BLaER1 treated with 17β-estradiol and CSF1 and Interleukin-3, amounts not matched to agents 10 nM and 100 nM (cell line): ENCODE results near the gene GRIN2A.

ENCODE experiments used
- H3K27ac ChIP-seq, 11 experiments: shearing (Covaris generic); formaldehyde crosslinking; 2 replicates each; pipeline ENCODE4 v1.8.1; 2022
- H3K27me3 ChIP-seq, 11 experiments: shearing (Covaris generic); formaldehyde crosslinking; 2 replicates each; pipeline ENCODE4 v1.8.1; 2022
- H3K36me3 ChIP-seq, 11 experiments: shearing (Covaris generic); formaldehyde crosslinking; 2 replicates each; pipeline ENCODE4 v1.8.1; 2022
- H3K4me1 ChIP-seq, 10 experiments: shearing (Covaris generic); formaldehyde crosslinking; 2 replicates each; pipeline ENCODE4 v1.8.1; 2022
- H3K4me2 ChIP-seq, 11 experiments: shearing (Covaris generic); formaldehyde crosslinking; 2 replicates each; pipeline ENCODE4 v1.8.1; 2022
- H3K4me3 ChIP-seq, 10 experiments: shearing (Covaris generic); formaldehyde crosslinking; 2 replicates each; pipeline ENCODE4 v1.8.1; 2022
- H3K9ac ChIP-seq, 11 experiments: shearing (Covaris generic); formaldehyde crosslinking; 2 replicates each; pipeline ENCODE4 v1.8.1; 2022
- H3K9me3 ChIP-seq, 11 experiments: shearing (Covaris generic); formaldehyde crosslinking; replicated peaks in 1 of 11; 2 replicates each; pipeline ENCODE4 v1.8.1; 2022
- H4K20me1 ChIP-seq, 11 experiments: shearing (Covaris generic); formaldehyde crosslinking; 2 replicates each; pipeline ENCODE4 v1.8.1; 2022
- Cebpa-rat ChIP-seq, 11 experiments: shearing (Covaris generic); IDR thresholded peaks; 2 replicates each; pipeline ENCODE4 v1.8.1; 2022

The GRIN2A gene

DNA sequence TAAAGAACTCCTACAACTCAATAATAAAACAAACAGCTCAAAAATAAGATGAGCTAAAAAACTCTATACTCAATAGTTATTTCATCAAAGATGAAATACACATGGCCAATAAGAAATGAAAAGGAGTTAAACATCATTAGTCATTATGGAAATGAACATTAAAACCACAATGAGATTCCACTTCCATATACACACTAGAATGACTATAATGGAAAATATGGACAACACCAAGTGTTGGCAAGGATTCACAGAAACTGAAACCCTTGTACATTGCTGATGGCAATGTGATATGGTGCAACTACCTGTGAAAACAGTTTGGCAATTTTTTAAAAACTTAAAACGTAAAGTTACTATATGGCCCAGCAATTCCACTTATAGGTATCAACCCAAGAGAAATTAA lies 91.4 kb downstream of the GRIN2A start:
- Histone ChIP-seq H3K9ac (no peak overlapping the region), H3K36me3 (no peaks in the 10 kb centered on the region), H3K4me2 (no peak overlapping the region), H4K20me1 (no peaks in the 10 kb centered on the region), H3K9me3 (peaks cover 0 to 7% (median 0%) of the 10 kb centered on the region in 11 experiments; a peak in 3 of 22 replicates), H3K27me3 (no peaks in the 10 kb centered on the region), H3K4me1 (peaks cover 0 to 6% (median 0%) of the 10 kb centered on the region in 10 experiments; a peak in 5 of 20 replicates), H3K27ac (no peak overlapping the region), H3K4me3 (no peak overlapping the region)
- TF ChIP-seq Cebpa-rat (IDR thresholded peaks at IDR 0.05), result no peak

DNA sequence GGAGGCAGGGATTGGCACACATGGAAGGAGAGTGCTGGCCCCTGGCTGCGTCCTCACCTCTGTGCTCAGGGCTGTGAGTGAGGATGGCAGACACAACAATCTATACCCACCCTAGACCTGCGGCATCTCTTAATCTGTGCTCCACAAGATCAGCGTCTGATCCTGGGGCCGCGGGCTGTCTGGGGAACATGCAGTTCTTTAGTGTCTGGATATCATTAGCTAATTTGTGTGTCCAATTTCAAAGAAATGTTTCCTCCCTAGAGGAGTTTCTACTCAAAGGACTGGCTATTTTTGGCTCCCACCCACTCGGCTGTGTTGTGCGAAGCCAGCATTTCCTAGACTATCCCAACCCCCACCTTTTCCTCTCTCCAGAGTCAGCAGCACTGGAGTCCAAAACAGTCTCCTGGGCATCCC lies 93.8 kb downstream of the GRIN2A start:
- Histone ChIP-seq H3K4me3 (no peak overlapping the region), H3K27me3 (no peaks in the 10 kb centered on the region), H3K27ac (no peak overlapping the region), H3K4me1 (peaks cover 0 to 6% (median 0%) of the 10 kb centered on the region in 10 experiments; a peak in 5 of 20 replicates), H4K20me1 (no peaks in the 10 kb centered on the region), H3K36me3 (no peaks in the 10 kb centered on the region), H3K9me3 (peaks cover 0 to 7% (median 0%) of the 10 kb centered on the region in 11 experiments; a peak in 3 of 22 replicates), H3K9ac (no peak overlapping the region), H3K4me2 (peak overlapping the region in 5 of 11 experiments; percentile 9 to 41 (median 17); a peak in 4 of 22 replicates)
- no peak for TF ChIP-seq Cebpa-rat (IDR thresholded peaks at IDR 0.05)

DNA sequence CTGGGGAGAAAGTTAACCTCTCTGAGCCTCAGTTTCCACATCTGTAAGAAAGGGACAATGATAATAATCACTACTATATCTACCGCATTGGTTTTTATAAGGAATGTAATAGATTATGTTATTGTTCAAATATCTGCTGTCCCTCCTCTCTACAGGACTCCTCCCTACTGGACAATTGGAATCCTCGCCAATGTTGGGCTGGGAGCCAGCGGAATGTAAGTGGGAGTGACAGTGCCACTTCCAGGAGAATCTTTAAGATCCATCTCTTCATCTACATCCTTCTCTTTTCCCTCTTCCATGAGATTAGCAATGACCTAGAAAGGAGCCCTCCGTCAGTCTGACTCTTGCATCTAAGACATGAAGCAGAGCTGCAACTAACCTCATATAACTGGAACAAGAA lies 95.1 kb downstream of the GRIN2A start:
- no peaks in the 10 kb centered on the region for H3K27me3 ChIP-seq
- H3K9me3 ChIP-seq, result peaks cover 0 to 7% (median 0%) of the 10 kb centered on the region in 11 experiments; a peak in 3 of 22 replicates
- peaks cover 0 to 6% (median 0%) of the 10 kb centered on the region in 10 experiments; a peak in 5 of 20 replicates for H3K4me1 ChIP-seq

DNA sequence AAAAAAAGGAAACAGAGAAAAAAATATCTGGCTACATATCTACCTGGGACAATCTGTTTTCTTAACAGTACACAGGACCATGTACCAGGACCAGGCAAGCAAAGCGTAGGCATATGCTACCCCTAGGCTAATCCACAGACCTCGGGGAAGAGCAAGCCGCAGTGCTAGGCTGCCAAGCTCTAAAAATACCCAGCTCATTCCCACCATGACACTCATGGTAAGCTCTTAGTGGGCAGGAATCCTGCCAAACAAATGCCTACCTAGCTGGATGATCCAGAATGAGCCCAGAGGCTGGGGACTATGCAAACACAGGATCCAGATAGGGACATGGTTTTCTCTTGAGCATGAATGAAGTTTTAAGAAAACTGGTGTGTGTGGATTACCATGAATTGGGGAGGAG lies 95.6 kb downstream of the GRIN2A start:
- H3K9ac ChIP-seq, result no peak overlapping the region
- no peaks in the 10 kb centered on the region for H3K27me3 ChIP-seq
- H3K4me1 ChIP-seq, result peaks cover 0 to 6% (median 0%) of the 10 kb centered on the region in 10 experiments; a peak in 5 of 20 replicates
- H3K9me3 ChIP-seq, result peaks cover 0 to 7% (median 0%) of the 10 kb centered on the region in 11 experiments; a peak in 3 of 22 replicates
- TF ChIP-seq Cebpa-rat (IDR thresholded peaks at IDR 0.05), result no peak
- no peak overlapping the region for H3K4me2 ChIP-seq
- H4K20me1 ChIP-seq, result no peaks in the 10 kb centered on the region
- H3K27ac ChIP-seq, result no peak overlapping the region
- no peaks in the 10 kb centered on the region for H3K36me3 ChIP-seq
- no peak overlapping the region for H3K4me3 ChIP-seq

More for the DNA sequence above, 95.1 kb downstream of the GRIN2A start:
- Histone ChIP-seq H3K27ac (no peak overlapping the region), H4K20me1 (no peaks in the 10 kb centered on the region), H3K9ac (no peak overlapping the region), H3K4me2 (no peak overlapping the region), H3K36me3 (no peaks in the 10 kb centered on the region), H3K4me3 (no peak overlapping the region)
- TF ChIP-seq Cebpa-rat (IDR thresholded peaks at IDR 0.05), result no peak

DNA sequence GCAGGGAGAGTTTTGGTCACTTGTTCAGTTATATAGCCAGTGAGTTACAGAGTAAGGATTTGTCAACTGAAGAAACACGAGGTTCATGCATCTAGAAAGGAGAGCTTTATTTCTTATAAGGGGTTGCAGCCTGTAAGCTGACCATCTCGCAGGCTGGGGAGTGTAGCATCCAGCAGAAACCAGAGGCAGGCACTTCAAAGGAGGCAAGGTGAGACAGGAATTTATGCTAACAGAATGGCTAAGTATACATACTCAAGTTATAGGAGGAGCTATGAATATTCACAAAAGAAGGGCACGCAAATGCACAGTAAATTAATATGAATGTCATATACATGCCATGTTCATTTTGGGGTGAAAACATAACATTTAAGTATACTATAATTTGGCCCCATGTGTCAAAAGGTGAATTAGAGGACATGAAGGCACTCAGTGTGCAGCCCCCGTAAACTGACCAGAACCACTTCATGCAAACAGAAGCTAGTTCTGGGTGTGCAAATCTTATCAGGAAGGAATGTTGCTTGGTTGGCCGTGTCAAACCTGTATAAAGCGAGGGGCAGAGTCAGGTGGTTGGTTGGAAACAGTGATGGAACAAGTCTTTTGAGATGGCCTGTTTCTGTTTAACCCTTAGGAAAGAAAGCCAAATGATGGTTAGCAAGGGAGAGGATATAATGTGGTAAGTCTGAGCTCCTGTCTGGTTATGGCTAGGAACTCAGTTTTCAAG lies 97.0 kb downstream of the GRIN2A start:
- H3K4me1 ChIP-seq, result peaks cover 0 to 11% (median 2%) of the 10 kb centered on the region in 10 experiments; a peak in 8 of 20 replicates
- H4K20me1 ChIP-seq, result no peaks in the 10 kb centered on the region
- no peaks in the 10 kb centered on the region for H3K36me3 ChIP-seq
- TF ChIP-seq Cebpa-rat (IDR thresholded peaks at IDR 0.05), result no peak
- no peak overlapping the region for H3K27ac ChIP-seq
- H3K27me3 ChIP-seq, result no peaks in the 10 kb centered on the region
- no peak overlapping the region for H3K4me2 ChIP-seq
- no peak overlapping the region for H3K4me3 ChIP-seq
- no peak overlapping the region for H3K9ac ChIP-seq
- H3K9me3 ChIP-seq, result peaks cover 0 to 6% (median 0%) of the 10 kb centered on the region in 11 experiments; a peak in 3 of 22 replicates

DNA sequence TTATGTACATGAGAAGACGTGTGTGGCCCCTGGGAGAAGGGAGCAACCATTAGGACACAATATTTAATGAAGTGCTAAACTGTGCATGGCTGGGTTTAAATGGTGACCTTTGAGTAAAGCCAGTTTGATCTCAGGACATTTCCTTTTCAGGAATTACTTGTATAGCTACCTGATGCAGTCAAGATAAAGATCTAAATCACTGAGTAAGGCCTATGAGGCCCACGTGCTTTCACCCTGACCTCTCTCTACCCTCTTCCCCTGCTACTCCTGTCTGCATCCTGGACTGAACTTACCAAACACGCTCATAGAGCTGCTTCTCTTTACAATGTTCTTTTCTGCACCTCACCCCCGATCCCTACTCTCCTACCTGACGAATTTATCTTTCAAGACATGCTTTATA lies 98.9 kb downstream of the GRIN2A start:
- no peak overlapping the region for H3K4me2 ChIP-seq
- H3K27me3 ChIP-seq, result no peaks in the 10 kb centered on the region
- H4K20me1 ChIP-seq, result no peaks in the 10 kb centered on the region
- no peaks in the 10 kb centered on the region for H3K36me3 ChIP-seq
- no peak overlapping the region for H3K4me3 ChIP-seq
- TF ChIP-seq Cebpa-rat (IDR thresholded peaks at IDR 0.05), result no peak
- H3K9me3 ChIP-seq, result no peaks in the 10 kb centered on the region
- no peak overlapping the region for H3K9ac ChIP-seq
- no peak overlapping the region for H3K27ac ChIP-seq
- peaks cover 0 to 10% (median 1%) of the 10 kb centered on the region in 10 experiments; a peak in 8 of 20 replicates for H3K4me1 ChIP-seq

DNA sequence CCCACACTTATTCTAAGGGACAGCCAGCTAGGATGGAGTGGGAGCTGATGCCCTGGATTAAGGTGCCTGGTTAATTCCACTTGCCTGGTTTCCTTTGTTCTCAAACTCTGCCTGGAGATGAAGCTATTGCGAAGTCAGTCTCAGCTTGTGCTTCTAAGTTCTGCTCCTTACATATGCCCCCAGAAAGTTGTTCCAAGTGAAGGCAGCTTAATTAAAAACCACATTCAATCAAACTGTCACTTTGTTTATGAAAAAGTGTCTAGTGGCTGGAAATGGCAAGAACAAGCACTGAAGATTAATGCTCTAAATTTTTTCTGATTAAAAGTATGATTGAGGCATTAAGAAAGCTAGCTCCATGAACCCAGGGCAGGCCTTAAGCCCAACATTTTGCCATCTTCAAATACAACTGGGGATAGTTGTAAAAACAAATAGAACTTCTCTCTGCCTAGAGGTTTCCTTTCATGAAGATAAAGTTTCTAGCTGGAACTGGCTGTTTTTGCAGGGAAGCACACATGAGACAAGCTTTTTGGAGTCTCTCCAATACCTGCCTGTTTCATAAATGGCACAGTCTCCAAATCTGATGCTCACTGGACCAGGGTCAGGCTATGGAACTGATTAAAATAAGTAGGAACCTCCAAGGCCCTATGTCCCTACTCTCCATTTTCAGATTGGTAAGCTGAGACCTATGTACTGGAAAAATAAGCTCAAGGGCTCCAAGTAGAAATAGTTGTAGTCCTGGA lies 100.9 kb downstream of the GRIN2A start:
- no peaks in the 10 kb centered on the region for H3K9me3 ChIP-seq
- H3K4me2 ChIP-seq, result no peak overlapping the region
- no peaks in the 10 kb centered on the region for H4K20me1 ChIP-seq
- TF ChIP-seq Cebpa-rat (IDR thresholded peaks at IDR 0.05), result no peak
- no peaks in the 10 kb centered on the region for H3K27me3 ChIP-seq
- H3K27ac ChIP-seq, result no peak overlapping the region
- no peak overlapping the region for H3K4me3 ChIP-seq
- no peak overlapping the region for H3K9ac ChIP-seq
- H3K4me1 ChIP-seq, result peaks cover 0 to 8% (median 0%) of the 10 kb centered on the region in 10 experiments; a peak in 5 of 20 replicates
- H3K36me3 ChIP-seq, result no peaks in the 10 kb centered on the region

DNA sequence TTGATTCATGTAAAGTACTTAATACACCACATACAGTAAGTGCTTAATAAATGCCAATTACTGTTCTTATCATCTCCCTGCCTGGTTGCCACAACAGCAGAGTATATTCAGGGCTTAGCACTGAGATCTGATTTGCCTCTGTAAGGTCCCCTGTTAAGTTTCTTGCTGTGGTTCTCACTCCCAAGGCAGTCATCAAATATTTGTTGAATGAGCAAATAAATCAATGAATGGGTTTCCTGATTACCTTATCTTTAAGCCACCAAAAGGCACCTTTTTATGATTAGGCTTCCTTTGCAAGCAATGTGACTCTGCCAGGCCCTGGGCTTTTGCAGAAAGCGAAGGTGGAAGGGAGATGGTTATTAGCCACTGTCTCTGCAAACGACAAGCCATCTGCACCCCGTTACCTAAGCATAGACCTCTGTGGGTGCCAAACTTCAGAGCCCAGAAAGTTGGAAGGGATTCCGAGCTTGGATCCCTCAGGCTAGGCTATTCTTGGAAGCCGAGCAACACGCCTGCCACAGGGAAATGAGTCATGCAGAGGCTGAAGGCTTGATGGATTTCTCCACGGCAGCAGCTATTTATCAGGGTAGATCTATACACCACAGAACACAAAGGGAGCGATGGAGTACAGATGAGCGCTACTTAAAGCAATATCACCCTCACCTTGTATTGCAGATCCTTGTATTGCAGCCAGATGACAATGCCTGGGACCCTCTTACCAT lies 102.0 kb downstream of the GRIN2A start:
- H3K4me1 ChIP-seq, result peaks cover 0 to 8% (median 0%) of the 10 kb centered on the region in 10 experiments; a peak in 5 of 20 replicates
- H4K20me1 ChIP-seq, result no peaks in the 10 kb centered on the region
- peak overlapping the region in 5 of 11 experiments; percentile 6 to 42 (median 16); a peak in 4 of 22 replicates for H3K4me2 ChIP-seq
- no peak overlapping the region for H3K27ac ChIP-seq
- no peak overlapping the region for H3K4me3 ChIP-seq
- no peak overlapping the region for H3K9ac ChIP-seq
- no peaks in the 10 kb centered on the region for H3K36me3 ChIP-seq
- H3K27me3 ChIP-seq, result no peaks in the 10 kb centered on the region
- no peaks in the 10 kb centered on the region for H3K9me3 ChIP-seq
- TF ChIP-seq Cebpa-rat (IDR thresholded peaks at IDR 0.05), result no peak

DNA sequence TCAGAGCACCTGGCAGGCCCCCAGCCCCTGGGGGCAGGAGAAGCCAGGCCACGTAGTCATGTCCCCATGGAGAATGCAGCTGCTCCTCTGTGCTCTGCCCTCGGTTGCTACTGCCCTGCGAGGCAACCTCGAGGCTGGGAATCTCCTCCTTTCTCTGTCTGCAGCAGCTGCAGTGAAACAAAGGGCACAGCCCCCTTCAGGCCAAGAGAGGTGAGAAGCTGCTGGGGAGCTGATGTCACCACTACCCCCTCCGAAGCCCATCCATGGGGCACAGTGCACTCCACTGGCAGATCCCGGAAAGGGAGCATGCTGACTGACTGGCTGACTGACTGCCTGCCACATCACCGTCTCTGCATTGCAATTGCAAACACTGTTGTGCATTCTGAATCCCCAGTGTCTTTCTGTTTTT lies 103.7 kb downstream of the GRIN2A start:
- Histone ChIP-seq H3K4me1 (peaks cover 0 to 8% (median 0%) of the 10 kb centered on the region in 10 experiments; a peak in 5 of 20 replicates), H3K9me3 (no peaks in the 10 kb centered on the region), H3K4me3 (no peak overlapping the region), H3K4me2 (no peak overlapping the region), H3K36me3 (no peaks in the 10 kb centered on the region), H3K9ac (no peak overlapping the region), H3K27ac (no peak overlapping the region), H4K20me1 (no peaks in the 10 kb centered on the region), H3K27me3 (no peaks in the 10 kb centered on the region)
- no peak for TF ChIP-seq Cebpa-rat (IDR thresholded peaks at IDR 0.05)
